SK-N-SH (cell line): ENCODE results near the gene PLIN3.

Experiments used
- CTCF ChIP-seq: fragments of 200-600 bp; sonication (generic); IDR thresholded peaks from 2 replicates; pipeline ENCODE4 v1.6.1; 2017; ENCODE audit warnings: antibody characterized with exemption, mild to moderate bottlenecking, moderate library complexity
- GABPA ChIP-seq: IDR thresholded peaks from 2 replicates; pipeline ENCODE4 v1.4.0; 2012; ENCODE audit warnings: low read depth, mild to moderate bottlenecking
- RAD21 ChIP-seq: IDR thresholded peaks from 2 replicates; pipeline ENCODE4 v1.6.1; 2012; ENCODE audit warnings: mild to moderate bottlenecking, low read length
- REST ChIP-seq: IDR thresholded peaks from 2 replicates; pipeline ENCODE4 v1.6.1; 2012; ENCODE audit warnings: mild to moderate bottlenecking, low read depth, low read length, moderate library complexity

- TF ChIP-seq CTCF (no peak), GABPA (no peak), RAD21 (no peak), REST (no peak)
These were observed 23.9 kb downstream of the PLIN3 start for GRCh38 chr19:4843647-4843965.
